Measurements from ENCODE around the gene CD2AP.

GRCh38 chr6:47485491-47486135 lies 8.0 kb downstream of the CD2AP start:
- TF ChIP-seq POLR2A (IDR thresholded peaks at IDR 0.05): no peak
- TF ChIP-seq, protein P1, sequence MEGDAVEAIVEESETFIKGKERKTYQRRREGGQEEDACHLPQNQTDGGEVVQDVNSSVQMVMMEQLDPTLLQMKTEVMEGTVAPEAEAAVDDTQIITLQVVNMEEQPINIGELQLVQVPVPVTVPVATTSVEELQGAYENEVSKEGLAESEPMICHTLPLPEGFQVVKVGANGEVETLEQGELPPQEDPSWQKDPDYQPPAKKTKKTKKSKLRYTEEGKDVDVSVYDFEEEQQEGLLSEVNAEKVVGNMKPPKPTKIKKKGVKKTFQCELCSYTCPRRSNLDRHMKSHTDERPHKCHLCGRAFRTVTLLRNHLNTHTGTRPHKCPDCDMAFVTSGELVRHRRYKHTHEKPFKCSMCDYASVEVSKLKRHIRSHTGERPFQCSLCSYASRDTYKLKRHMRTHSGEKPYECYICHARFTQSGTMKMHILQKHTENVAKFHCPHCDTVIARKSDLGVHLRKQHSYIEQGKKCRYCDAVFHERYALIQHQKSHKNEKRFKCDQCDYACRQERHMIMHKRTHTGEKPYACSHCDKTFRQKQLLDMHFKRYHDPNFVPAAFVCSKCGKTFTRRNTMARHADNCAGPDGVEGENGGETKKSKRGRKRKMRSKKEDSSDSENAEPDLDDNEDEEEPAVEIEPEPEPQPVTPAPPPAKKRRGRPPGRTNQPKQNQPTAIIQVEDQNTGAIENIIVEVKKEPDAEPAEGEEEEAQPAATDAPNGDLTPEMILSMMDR (IDR thresholded peaks at IDR 0.05): no peak

All from body of pancreas (tissue), 4 donors.